Fibroblast of skin of abdomen (primary cell): ENCODE data around the gene SHMT1.
"Not testable (repeated sequence)": the region's sequence is repeated elsewhere in the genome, so short reads cannot be mapped to it uniquely, and the experiment has no call there.

ENCODE experiments used
- DNase-seq: peaks from one replicate; pipeline ENCODE4 v3.0.0-alpha.2; 2013

Gene SHMT1

GRCh38 chr17:18324140-18325050, 39.0 kb downstream of the SHMT1 start:
- no peak for DNase-seq

- no peak for DNase-seq
Observed at GRCh38 chr17:18323507-18324139, 39.7 kb downstream of the SHMT1 start.

GRCh38 chr17:18323007-18323406, 40.3 kb downstream of the SHMT1 start:
- no peak for DNase-seq

DNA sequence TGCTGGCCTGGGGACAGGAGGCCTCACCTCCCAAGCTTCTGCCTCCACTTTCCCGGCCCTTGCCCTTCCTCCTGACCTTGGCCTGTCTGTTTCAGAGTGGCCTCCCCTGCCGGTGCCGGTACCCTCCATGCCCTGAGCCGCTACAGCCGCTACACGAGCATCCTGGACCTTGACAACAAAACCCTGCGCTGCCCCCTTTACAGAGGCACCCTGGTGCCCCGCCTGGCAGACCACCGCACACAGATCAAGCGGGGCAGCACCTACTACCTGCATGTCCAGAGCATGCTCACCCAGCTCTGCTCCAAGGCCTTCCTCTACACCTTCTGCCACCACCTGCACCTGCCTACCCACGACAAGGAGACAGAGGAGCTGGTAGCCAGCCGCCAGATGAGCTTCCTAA, 40.8 kb downstream of the SHMT1 start:
- DNase-seq, result no peak

GRCh38 chr17:18321309-18321708, 42.0 kb downstream of the SHMT1 start:
- DNase-seq, result no peak

DNA sequence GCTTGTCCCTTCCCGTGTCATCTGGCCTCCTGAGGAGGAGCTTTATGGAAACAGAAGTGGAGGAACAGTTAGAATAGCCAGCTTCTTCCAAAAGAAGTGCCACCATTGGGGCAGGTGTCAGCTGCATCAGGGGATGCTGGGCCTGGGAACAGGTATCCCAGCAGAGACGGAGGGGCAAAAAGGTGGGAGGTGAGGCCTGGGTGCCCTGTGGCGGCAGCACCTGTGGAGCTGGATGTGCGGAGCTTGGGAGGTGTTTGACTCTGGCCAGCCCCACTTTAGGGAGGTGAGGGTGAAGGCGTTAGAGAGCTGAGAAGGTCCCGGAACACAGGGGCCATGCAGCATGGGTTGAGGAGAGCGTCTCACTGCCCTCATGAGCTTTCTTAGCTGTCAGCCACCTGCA, 43.0 kb downstream of the SHMT1 start:
- no peak for DNase-seq

- DNase-seq, result peak; percentile 56
Observed at GRCh38 chr17:18319604-18320256, 43.6 kb downstream of the SHMT1 start.

DNA sequence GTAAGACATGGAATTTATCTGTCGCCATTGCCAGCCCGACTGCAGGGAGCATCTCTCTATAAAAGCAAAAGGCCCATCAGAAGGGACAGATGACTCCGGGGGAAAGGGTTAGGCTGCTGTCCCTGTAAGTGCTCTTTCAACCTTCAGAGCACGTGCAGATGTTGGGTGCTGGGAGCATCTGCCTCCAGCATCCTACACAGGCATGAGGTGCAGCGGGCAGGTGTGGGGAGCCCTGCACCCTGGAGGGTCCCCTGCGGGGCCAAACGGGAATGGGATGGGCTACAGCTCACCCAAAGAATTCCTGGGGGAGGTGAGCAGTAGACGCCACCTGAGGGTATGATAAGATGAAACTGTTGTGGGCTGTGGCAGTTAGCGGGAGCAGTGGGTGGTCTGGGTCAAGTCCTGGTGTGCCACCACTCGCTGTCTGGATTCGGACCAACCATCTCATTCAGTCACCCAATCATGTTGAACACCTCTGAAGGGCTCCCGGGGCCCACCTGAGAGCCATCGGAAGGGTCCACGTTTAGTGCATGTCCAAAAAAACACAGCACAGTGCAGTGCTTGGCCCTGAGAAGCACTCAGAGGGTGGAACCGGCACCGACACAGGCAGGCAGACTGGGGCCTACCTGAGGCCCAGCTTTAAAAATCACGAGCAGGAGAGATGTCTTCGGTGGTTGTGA, 44.4 kb downstream of the SHMT1 start:
- no peak for DNase-seq

GRCh38 chr17:18318117-18318516, 45.2 kb downstream of the SHMT1 start:
- no peak for DNase-seq

- DNase-seq, result no peak
Observed at GRCh38 chr17:18315961-18316360, 47.4 kb downstream of the SHMT1 start.

GRCh38 chr17:18315562-18315922, 47.8 kb downstream of the SHMT1 start:
- no peak for DNase-seq

- DNase-seq, result peak; percentile 99
Observed at GRCh38 chr17:18314731-18315561, 48.4 kb downstream of the SHMT1 start, which contains the start of the genes SMCR8 and TOP3A. Gene SMCR8, plus strand, starts transcription at chr17:18315293. Its CDS starts 497 bp downstream, at chr17:18315790. Gene TOP3A, minus strand, starts transcription at chr17:18314994. Its CDS starts 216 bp downstream, at chr17:18314778.

DNA sequence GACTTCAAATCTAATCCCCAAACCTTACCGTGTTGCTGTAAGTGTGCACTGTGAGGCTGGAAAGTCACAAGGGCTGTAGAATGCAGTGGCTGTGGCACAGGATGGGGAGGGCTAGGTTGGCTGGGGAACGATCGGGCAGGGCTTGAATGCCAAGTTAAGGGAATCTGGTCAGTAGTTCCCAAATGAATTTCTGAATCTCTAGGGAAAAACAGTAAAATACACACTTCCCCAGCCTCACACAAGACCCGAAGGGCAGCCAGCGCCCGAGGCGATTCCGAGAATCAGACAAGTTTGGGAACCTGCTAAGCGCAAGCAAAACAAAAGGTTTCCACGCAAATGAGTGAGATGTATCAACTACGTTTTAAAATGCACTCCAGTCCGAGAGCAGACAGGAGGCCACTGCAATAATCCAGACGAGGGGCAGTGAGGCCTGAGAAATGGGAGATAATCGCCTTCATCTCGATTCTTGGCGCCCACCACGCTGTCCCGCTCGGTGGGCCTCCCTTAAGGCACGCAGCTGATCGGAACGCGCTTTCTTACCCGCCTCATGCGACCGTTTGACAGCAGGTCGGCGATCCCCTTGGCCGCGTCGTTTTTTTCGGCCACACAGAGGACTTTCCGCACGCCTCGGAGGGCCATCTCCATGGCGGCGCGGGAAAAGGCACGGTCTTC, 49.2 kb downstream of the SHMT1 start:
- DNase-seq, result no peak

GRCh38 chr17:18309202-18309601, 54.1 kb downstream of the SHMT1 start:
- DNase-seq, result no peak

- DNase-seq, result not testable (repeated sequence)
Observed at GRCh38 chr17:18303206-18303605, 60.1 kb downstream of the SHMT1 start.

DNA sequence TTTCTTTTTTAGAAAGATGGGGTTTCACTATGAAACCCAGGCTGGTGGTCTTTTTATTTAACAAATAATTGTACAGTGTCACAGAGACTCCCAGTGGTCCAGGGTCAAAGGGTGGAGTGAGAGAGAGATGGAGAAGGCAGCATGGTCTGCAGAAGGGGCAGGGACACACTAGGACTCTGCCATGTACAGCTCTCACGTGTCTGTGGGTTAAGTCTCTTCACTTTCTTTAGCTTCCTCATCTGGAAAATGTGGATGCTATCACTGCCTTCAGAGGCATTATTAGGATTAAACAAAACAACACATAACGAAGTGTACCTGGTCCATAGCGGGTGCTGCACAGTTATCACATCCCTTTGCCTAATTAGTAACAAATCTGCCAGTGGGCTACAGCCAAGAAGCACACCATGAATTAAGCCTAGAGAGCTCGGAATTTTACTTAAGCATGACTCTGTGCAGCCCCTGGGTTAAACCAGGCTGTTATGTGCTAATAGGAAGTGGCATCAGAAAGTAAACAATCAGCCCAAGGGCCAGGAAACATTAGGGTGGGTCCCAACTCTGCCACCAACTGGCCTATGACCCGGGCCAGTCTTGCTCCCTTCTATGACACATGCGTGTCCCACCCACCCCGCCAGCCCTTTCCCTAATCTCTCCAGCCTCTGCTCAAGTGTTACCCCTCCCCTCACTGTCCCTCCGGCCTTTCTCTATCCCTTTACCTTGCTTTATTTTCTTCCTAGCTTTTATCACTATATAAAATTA, 62.4 kb downstream of the SHMT1 start:
- no peak for DNase-seq

GRCh38 chr17:18298061-18298460, 65.3 kb downstream of the SHMT1 start:
- not testable (repeated sequence) for DNase-seq

DNA sequence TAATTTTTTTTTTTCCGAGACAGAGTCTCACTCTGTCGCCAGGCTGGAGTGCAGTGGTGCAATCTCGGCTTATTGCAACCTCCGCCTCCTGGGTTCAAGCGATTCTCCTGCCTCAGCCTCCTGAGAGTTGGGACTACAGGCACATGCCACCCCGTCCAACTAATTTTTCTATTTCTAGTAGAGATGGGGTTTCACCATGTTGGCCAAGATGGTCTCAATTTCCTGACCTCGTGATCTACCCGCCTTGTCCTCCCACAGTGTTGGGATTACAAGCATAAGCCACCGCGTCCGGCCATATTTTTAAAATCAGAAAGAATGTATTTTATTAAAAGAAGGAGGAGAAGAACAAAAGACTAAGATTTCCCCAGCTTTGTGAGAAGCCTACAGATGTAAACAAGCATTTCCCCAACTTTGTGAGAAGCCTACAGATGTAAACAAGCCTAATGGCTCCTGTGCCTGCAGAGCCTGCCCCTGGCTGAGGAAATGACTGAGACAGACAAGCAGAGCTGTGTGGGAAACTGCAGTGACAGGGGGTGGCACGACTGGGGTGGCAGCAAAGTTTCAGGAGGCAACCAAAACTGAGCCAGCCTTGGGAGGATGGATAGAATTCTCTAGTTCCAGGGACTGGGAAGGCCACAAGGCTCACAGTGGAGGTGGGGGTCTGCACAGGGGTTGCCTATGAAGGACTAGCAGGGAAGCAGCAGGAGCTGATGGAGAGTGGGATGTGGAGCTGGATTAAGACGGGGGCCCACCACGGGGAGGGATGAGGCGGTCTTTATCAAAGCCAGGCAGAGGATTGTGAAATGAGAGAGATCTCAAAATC, 71.4 kb downstream of the SHMT1 start:
- DNase-seq, result no peak

DNA sequence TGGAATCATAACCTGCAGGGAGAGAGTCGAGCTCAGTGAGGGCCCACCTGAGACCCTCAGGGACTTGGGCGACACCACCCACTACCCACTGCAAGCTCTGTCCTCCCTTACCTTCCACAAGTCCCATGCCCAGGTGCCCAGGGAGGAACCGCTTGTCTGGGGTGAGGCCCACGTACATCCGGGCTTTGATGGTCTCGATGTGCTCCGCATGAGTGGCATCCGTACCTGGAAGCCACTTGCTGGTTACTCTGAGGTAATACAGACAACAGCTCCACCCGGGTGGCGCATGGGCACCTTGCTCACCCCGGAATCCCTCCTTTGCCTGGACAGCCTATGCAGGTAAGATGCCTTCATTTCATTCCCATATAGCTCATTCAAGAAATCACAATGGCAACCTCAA, 78.1 kb downstream of the SHMT1 start:
- DNase-seq, result no peak

GRCh38 chr17:18281788-18282187, 81.6 kb downstream of the SHMT1 start:
- no peak for DNase-seq
